GM10266 (cell line): ENCODE data around the gene SLC7A1.

Experiments used
- DNase-seq: peaks from one replicate; pipeline ENCODE4 v3.0.0; 2012; ENCODE audit errors: extremely low spot score
- CTCF ChIP-seq: IDR thresholded peaks from 2 replicates; pipeline ENCODE4 v1.5.1; 2012; ENCODE audit warnings: mild to moderate bottlenecking, low read depth; ENCODE audit not compliant: control insufficient read depth, insufficient read depth; ENCODE audit errors: missing control alignments

SLC7A1 gene

GRCh38 chr13:29479716-29480492 lies 115.6 kb downstream of the SLC7A1 start:
- no peak for DNase-seq
- no peak for TF ChIP-seq CTCF

GRCh38 chr13:29476046-29476445 lies 119.4 kb downstream of the SLC7A1 start:
- no peak for DNase-seq
- TF ChIP-seq CTCF = no peak

GRCh38 chr13:29474991-29475390 lies 120.5 kb downstream of the SLC7A1 start:
- no peak for TF ChIP-seq CTCF
- DNase-seq = no peak

GRCh38 chr13:29473166-29473565 lies 122.3 kb downstream of the SLC7A1 start:
- DNase-seq = no peak
- TF ChIP-seq CTCF = no peak

- TF ChIP-seq CTCF = peak; percentile 96
- peak; percentile 63 for DNase-seq
Measured at GRCh38 chr13:29472332-29472961, 123.0 kb downstream of the SLC7A1 start.

- DNase-seq = no peak
- no peak for TF ChIP-seq CTCF
Measured at GRCh38 chr13:29471551-29471950, 123.9 kb downstream of the SLC7A1 start.

GRCh38 chr13:29465741-29466293 lies 129.7 kb downstream of the SLC7A1 start:
- no peak for TF ChIP-seq CTCF
- DNase-seq = no peak
